C4-2B (cell line): ENCODE data around the gene WDR72.

Experiments used
- ZFX ChIP-seq: fragments of 450-650 bp; IDR thresholded peaks from 2 replicates; pipeline ENCODE4 v1.6.1; 2017
- TF ChIP-seq, protein P1 (sequence below): fragments of 450-650 bp; conservative IDR thresholded peaks from 2 replicates; pipeline ENCODE4 v1.5.1; 2017; ENCODE audit warnings: mild to moderate bottlenecking

DNA sequence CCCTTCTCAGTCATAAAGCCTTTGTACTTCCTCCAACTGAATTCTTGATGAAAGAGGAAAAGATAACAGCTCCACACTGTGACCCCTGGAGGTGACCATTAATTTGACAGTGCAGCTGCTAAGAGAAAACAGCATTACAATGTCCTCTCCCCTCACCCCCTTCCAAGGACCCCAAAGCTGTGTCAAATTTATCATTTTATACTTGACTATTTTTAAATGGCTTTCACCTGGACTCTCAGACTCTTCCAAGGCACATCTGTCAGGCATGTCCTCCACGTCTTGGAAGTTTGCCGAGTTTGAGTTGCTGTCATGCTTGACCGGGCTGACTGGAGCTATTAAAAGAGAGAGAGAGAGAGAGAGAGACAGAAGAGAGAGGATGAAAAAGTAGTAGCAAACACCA lies 236.5 kb downstream of the WDR72 start:
- TF ChIP-seq, protein P1, sequence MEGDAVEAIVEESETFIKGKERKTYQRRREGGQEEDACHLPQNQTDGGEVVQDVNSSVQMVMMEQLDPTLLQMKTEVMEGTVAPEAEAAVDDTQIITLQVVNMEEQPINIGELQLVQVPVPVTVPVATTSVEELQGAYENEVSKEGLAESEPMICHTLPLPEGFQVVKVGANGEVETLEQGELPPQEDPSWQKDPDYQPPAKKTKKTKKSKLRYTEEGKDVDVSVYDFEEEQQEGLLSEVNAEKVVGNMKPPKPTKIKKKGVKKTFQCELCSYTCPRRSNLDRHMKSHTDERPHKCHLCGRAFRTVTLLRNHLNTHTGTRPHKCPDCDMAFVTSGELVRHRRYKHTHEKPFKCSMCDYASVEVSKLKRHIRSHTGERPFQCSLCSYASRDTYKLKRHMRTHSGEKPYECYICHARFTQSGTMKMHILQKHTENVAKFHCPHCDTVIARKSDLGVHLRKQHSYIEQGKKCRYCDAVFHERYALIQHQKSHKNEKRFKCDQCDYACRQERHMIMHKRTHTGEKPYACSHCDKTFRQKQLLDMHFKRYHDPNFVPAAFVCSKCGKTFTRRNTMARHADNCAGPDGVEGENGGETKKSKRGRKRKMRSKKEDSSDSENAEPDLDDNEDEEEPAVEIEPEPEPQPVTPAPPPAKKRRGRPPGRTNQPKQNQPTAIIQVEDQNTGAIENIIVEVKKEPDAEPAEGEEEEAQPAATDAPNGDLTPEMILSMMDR, result no peak
- TF ChIP-seq ZFX, result no peak
